ENCODE results near the gene CD4. TPM values are rescaled to one million over a fixed set of nuclear protein-coding genes. Genes with fewer than 3 reads are reported as not detected.

Gene CD4
- total RNA-seq, 4 donors from 2014 or later: 16.4 to 65.4 (median 29.6) TPM

- TF ChIP-seq, protein P1, sequence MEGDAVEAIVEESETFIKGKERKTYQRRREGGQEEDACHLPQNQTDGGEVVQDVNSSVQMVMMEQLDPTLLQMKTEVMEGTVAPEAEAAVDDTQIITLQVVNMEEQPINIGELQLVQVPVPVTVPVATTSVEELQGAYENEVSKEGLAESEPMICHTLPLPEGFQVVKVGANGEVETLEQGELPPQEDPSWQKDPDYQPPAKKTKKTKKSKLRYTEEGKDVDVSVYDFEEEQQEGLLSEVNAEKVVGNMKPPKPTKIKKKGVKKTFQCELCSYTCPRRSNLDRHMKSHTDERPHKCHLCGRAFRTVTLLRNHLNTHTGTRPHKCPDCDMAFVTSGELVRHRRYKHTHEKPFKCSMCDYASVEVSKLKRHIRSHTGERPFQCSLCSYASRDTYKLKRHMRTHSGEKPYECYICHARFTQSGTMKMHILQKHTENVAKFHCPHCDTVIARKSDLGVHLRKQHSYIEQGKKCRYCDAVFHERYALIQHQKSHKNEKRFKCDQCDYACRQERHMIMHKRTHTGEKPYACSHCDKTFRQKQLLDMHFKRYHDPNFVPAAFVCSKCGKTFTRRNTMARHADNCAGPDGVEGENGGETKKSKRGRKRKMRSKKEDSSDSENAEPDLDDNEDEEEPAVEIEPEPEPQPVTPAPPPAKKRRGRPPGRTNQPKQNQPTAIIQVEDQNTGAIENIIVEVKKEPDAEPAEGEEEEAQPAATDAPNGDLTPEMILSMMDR (IDR thresholded peaks at IDR 0.05; ENCODE audit: low read depth): no peak
These were observed 6.3 kb upstream of the CD4 start for GRCh38 chr12:6782850-6783566.

DNA sequence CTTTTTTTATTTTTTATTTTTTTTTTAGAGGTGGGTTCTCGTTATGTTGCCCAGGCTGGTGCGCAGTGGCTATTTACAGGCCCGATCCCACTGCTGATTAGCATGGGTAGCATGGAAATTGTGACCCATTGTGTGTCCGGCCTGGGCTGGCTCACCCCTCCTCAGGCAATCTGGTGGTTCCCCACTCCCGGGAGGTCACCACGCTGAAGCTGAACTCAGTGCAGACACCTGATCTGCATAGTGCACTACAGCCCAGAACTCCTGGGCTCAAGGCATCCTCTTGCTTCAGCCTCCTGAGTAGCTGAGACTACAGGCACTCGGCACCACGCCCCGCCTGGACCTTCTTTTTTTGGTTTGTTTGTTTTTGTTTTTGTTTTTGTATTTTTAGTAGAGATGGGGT lies 5.5 kb upstream of the CD4 start:
- TF ChIP-seq, protein P1 (IDR thresholded peaks at IDR 0.05; ENCODE audit: low read depth): no peak

DNA sequence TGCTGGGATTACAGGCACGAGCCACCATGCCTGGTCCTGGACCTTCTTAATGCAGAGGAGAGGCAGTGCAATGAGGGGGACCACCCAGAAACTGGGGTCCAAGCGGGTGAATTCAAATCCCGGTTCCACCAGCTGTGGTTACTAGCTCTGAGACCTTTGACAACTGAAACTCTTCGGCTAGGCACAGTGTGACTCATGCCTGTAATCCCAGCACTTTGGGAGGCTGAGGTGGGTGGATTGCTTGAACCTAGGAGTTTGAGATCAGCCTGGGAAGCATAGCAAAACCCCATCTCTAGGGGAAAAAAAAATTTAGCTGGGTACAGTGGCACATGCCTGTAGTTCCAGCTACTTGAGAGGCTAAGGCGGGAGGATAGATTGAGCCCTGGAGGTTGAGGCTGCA lies 5.0 kb upstream of the CD4 start:
- TF ChIP-seq, protein P1 (IDR thresholded peaks at IDR 0.05; ENCODE audit: low read depth): no peak

DNA sequence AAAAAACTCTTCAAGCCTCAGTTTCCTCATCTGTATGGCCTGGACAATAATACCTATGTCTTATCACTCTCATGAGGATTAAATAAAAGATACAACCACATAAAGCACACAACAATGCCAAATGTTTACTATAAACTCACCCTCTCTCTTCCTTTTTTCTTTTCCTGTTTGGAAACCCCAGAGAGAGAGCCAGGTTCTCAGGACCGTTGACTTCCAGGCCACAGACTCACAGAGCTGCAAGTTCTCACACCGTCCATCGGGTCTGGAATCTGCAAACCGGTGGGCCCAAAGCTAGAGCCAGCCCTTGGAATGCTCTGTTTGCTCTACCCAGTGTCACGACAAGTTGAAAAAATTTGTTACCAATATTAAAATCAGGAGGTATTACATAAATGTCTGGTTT lies 4.6 kb upstream of the CD4 start:
- TF ChIP-seq, protein P1 (IDR thresholded peaks at IDR 0.05; ENCODE audit: low read depth): no peak

GRCh38 chr12:6786416-6787094 lies 2.8 kb upstream of the CD4 start:
- TF ChIP-seq, protein P1 (IDR thresholded peaks at IDR 0.05; ENCODE audit: low read depth): no peak

DNA sequence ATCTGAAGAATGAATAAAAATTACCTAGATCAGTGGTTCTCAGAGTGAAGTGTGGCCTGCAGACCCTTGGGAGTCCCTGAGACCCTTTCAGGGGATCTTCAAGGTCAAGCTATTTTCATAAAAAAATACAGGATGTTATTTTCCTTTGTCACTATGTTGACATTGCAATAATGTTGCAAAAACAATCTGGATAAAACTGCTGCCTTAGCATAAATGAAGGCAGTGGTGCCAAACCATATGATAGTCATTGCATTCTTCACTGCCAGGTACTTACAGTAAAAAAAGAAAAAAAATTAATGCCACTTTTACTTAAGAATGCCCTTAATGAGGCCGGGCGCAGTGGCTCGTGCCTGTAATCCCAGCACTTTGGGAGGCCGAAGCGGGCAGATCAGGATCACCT lies 2.0 kb upstream of the CD4 start:
- TF ChIP-seq, protein P1 (IDR thresholded peaks at IDR 0.05; ENCODE audit: low read depth): no peak

GRCh38 chr12:6790496-6791150 lies 1.3 kb downstream of the CD4 start:
- TF ChIP-seq, protein P1 (IDR thresholded peaks at IDR 0.05; ENCODE audit: low read depth): no peak

All from subcutaneous adipose tissue (tissue), 4 donors.